Activated naive CD4-positive, alpha-beta T cell treated with anti-CD3 and anti-CD28 coated beads, Interleukin-2, amount 50 U/mL, for 72 hours (primary cell): ENCODE results near the gene ANKAR. TPM values are rescaled to one million over a fixed set of nuclear protein-coding genes. Genes with fewer than 3 reads are reported as not detected.

Source experiments
- ATAC-seq, 2 donors: fragments of 150-1000 bp; cut with Tn5 transposase; 2 replicates each; pipeline ENCODE4 v1.10.0; 2021; ENCODE audit warnings: mild to moderate bottlenecking in 2 of 2, moderate library complexity in 2 of 2
- DNase-seq, 2 donors: peaks; one replicate each; pipeline ENCODE4 v3.0.0; 2021 to 2022; ENCODE audit warnings: low spot score in 2 of 2
- H3K27ac Mint-ChIP-seq, 2 donors: one replicate each; pipeline ENCODE4 v1.8.0; 2022; ENCODE audit warnings: mild to moderate bottlenecking in 2 of 2, mixed read lengths in 2 of 2
- H3K36me3 Mint-ChIP-seq, 2 donors: one replicate each; pipeline ENCODE4 v1.8.0; 2022; ENCODE audit warnings: mixed read lengths in 2 of 2
- H3K9me3 Mint-ChIP-seq, 2 donors: one replicate each; pipeline ENCODE4 v1.8.0; 2022; ENCODE audit warnings: mixed read lengths in 2 of 2
- total RNA-seq, 2 donors: library from RNA; stranded (reverse); gene quantifications; one replicate each; pipeline ENCODE4 v1.2.3, GENCODE V29; 2022

Gene ANKAR
- 1 to 10 TPM; 2.6 to 2.9 TPM for total RNA-seq

- ATAC-seq = peak; percentile 93 to 97
- Mint-ChIP-seq H3K27ac (peak within 1 kb of the TSS; percentile 86 to 97), H3K9me3 (peaks cover 8 to 16% of the 10 kb centered on the region in 2 donors), H3K36me3 (peaks cover 12 to 32% of the 10 kb centered on the region in 2 donors)
- peak; percentile 84 to 87 for DNase-seq
These were observed at the start of gene ANKAR for GRCh38 chr2:189674374-189675112. TSS of gene ANKAR (plus strand) at chr2:189674670. CDS start at chr2:189676491, 1,821 bp downstream.

DNA sequence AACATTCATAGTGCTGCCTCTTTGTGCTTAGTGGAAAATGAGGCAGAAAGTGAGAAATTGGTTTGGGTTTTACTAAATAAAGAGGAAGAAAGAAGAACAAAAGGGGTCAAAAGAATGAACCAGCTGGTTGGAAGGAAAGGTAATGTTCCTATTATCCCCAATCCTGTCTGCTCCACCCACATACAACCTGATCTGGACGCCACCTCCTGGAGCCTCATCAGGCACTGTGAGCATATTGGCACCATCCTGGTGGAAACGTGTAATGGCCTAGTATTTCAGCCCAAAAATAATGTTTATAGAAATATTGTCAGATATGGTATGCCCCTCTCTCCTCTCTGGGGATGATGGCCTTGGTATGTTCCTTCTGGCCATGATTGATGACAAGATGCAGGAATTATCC lies 48.8 kb upstream of the ANKAR start:
- DNase-seq = no peak
- H3K36me3 Mint-ChIP-seq = no peaks in the 10 kb centered on the region
- H3K9me3 Mint-ChIP-seq = no peaks in the 10 kb centered on the region

GRCh38 chr2:189627789-189628188 lies 46.7 kb upstream of the ANKAR start:
- no peak for DNase-seq
- Mint-ChIP-seq H3K36me3 (no peaks in the 10 kb centered on the region), H3K9me3 (no peaks in the 10 kb centered on the region), H3K27ac (no peak overlapping the region)
- ATAC-seq = no peak

More for the DNA sequence above, 48.8 kb upstream of the ANKAR start:
- no peak overlapping the region for H3K27ac Mint-ChIP-seq
- no peak for ATAC-seq

DNA sequence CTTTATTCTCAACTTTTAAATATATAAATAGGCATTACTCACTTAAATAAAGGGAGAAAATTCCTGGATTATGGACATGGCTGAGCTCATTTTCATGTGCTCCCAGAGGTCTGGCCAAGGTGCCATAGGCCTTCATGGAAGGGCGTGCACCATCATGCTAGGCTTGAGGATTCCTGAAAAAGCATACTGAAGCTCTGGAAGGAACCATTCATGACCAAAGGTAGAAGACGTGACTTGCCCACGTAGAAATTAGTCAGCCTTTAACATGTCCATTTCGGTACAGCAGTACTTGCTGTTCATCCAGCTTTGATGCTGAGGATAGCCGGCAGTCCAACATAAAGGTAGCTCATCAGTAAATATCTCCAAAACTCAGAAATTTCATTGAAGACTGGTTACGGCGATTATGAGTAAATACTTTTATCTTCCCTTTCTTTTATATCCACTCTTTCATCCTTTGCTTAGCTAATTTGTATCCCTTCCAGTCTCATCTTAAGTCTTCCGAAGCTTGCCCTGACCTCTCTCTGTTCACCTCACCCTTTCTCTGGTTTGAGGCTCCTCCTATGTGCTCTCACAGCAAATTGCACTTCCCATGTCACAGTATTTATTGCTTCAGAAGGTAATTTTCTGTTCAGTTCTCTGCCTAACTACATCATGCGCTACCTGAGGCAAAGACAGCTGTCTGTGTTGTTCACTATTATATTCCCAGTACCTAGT lies 45.5 kb upstream of the ANKAR start:
- H3K36me3 Mint-ChIP-seq = no peaks in the 10 kb centered on the region
- no peak overlapping the region for H3K27ac Mint-ChIP-seq
- H3K9me3 Mint-ChIP-seq = no peaks in the 10 kb centered on the region
- no peak for DNase-seq
- no peak for ATAC-seq

- Mint-ChIP-seq H3K9me3 (no peaks in the 10 kb centered on the region), H3K36me3 (no peaks in the 10 kb centered on the region), H3K27ac (no peak overlapping the region)
- ATAC-seq (no peak), DNase-seq (no peak)
These were observed 44.7 kb upstream of the ANKAR start for GRCh38 chr2:189629531-189630453.

DNA sequence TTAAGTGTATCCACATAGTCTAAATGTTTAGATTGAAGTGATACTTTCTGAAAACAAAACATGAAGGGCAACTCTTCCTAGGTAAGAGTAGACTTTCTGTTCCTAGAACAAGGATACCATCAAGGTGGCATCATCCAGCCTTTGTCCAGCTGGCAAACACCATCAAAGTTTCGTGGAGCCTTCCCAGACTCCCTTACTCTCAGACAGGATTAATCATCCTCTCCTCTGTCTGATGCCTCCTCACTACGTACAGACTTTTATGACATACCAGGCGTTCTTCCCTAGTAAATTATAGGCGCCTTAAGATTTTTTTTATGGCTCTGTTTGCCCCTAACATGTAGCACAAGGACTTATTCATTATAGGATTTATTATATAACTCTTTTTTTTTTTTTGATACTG lies 42.6 kb upstream of the ANKAR start:
- Mint-ChIP-seq H3K27ac (no peak overlapping the region), H3K36me3 (no peaks in the 10 kb centered on the region), H3K9me3 (no peaks in the 10 kb centered on the region)
- ATAC-seq (no peak), DNase-seq (no peak)

- DNase-seq (no peak), ATAC-seq (peak in 1 of 2 donors; percentile 48)
- Mint-ChIP-seq H3K36me3 (peaks cover 0 to 5% of the 10 kb centered on the region in 2 donors), H3K9me3 (peaks cover 0 to 5% of the 10 kb centered on the region in 2 donors), H3K27ac (no peak overlapping the region)
These were observed 41.1 kb upstream of the ANKAR start for GRCh38 chr2:189633392-189633811.

GRCh38 chr2:189635353-189635752 lies 39.1 kb upstream of the ANKAR start:
- Mint-ChIP-seq H3K36me3 (peaks cover 0 to 14% of the 10 kb centered on the region in 2 donors), H3K27ac (no peak overlapping the region), H3K9me3 (peaks cover 3 to 17% of the 10 kb centered on the region in 2 donors)
- DNase-seq (no peak), ATAC-seq (no peak)

GRCh38 chr2:189638301-189639006 lies 36.0 kb upstream of the ANKAR start:
- peak overlapping the region; percentile 62 to 67 for H3K27ac Mint-ChIP-seq
- no peak for ATAC-seq
- H3K9me3 Mint-ChIP-seq = peaks cover 3 to 21% of the 10 kb centered on the region in 2 donors

DNA sequence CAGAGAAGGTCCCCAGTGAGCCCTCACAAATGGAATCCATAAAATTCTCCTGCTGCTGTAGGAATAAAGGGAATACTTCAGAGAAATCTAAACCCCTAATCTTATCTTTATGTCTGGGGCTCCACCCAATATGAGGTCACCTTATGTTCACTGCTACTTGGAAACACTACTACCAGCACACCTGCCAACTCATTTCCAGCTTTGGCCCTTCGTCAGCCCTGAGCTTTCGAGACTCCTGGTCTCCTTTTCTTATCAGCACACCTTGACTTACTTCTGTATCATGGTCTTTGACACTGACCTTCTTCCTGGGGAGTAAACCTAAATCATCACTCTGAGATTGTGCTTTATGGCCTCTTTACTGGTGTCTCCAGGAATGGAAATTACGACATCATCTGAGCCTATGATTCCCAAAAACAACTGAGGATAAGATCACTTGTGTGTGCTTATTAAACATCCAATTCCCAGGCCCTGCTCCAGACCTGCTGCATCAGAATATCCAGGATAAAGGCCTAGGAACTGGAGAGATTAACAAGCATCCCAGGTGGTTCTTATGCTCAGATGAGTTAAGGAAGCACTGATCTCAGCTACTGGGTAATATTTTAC lies 35.4 kb upstream of the ANKAR start:
- Mint-ChIP-seq H3K27ac (peak overlapping the region in 1 of 2 donors; percentile 62), H3K36me3 (peaks cover 0 to 20% of the 10 kb centered on the region in 2 donors), H3K9me3 (peaks cover 3 to 21% of the 10 kb centered on the region in 2 donors)
- peak in 1 of 2 donors; percentile 24 for ATAC-seq
- no peak for DNase-seq

More at GRCh38 chr2:189638301-189639006, 36.0 kb upstream of the ANKAR start:
- peaks cover 0 to 20% of the 10 kb centered on the region in 2 donors for H3K36me3 Mint-ChIP-seq
- DNase-seq = no peak

DNA sequence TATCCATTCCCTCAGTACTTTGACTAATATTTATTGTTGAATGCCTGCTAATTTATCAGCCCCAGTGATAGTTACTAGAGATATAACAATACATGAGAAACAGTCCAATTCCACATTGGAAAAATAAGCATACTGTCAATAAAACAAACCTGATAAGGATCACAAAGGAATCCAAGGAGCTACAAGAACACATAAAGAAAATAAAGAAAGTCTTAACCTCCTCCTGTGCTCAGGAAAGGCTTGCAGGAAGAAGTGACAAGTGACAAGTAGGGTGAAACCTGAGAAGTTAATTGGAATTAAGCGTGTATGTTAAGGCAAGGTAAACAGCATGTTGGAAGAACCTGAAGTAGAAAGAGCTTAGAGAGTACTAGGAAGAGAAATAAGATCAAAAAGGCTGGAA lies 33.5 kb upstream of the ANKAR start:
- H3K36me3 Mint-ChIP-seq = peaks cover 0 to 20% of the 10 kb centered on the region in 2 donors
- H3K9me3 Mint-ChIP-seq = peaks cover 3 to 21% of the 10 kb centered on the region in 2 donors
- DNase-seq (no peak), ATAC-seq (no peak)
- H3K27ac Mint-ChIP-seq = peak overlapping the region; percentile 6 to 32

- DNase-seq (peak in 1 of 2 donors; percentile 29), ATAC-seq (peak; percentile 94 to 98)
- H3K27ac Mint-ChIP-seq = peak overlapping the region in 1 of 2 donors; percentile 6
- H3K9me3 Mint-ChIP-seq = peaks cover 3 to 21% of the 10 kb centered on the region in 2 donors
- H3K36me3 Mint-ChIP-seq = peaks cover 0 to 20% of the 10 kb centered on the region in 2 donors
These were observed 32.9 kb upstream of the ANKAR start for GRCh38 chr2:189641590-189641989.

DNA sequence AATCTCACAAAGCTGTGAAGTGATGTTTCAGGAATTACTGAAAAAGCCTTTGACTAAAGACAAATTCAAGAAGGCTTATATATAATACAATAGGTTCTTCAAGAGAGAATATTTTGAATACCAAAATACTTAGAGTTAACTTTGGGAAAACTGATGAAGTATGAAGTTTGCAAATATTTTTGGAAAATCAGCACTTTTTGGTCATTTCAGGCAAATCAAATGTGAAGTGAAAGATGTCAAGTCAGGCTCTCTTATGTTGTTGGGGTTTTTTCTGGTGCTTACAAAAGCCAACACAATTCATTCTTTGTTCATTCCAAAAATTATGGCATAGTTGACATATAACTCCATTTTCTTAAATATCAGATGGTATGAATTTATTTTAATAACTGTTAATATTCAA lies 27.9 kb upstream of the ANKAR start:
- Mint-ChIP-seq H3K36me3 (peaks cover 6% of the 10 kb centered on the region in 2 donors), H3K27ac (no peak overlapping the region), H3K9me3 (peaks cover 5 to 6% of the 10 kb centered on the region in 2 donors)
- ATAC-seq (no peak), DNase-seq (no peak)

GRCh38 chr2:189648846-189649509 lies 25.5 kb upstream of the ANKAR start:
- peaks cover 11 to 12% of the 10 kb centered on the region in 2 donors for H3K36me3 Mint-ChIP-seq
- DNase-seq (no peak), ATAC-seq (no peak)
- H3K9me3 Mint-ChIP-seq = peaks cover 13 to 14% of the 10 kb centered on the region in 2 donors
- no peak overlapping the region for H3K27ac Mint-ChIP-seq

DNA sequence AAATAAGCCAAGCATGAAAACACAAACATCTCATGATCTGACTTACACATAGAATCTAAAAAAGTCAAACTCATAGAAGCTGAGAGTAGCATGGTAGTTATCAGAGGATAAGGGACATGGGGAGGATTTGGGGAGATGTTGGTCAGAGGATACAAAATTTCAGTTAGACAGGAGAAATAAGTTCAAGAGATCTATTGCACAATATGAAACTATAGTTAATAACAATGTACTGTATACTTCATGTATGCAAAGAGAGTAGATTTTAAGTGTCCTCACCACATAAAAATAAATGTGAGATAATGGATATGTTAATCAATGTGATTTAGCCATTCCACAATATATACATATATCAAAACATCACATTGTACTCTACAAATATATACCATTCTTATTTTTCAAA lies 23.2 kb upstream of the ANKAR start:
- ATAC-seq = no peak
- H3K9me3 Mint-ChIP-seq = peaks cover 13 to 14% of the 10 kb centered on the region in 2 donors
- no peak for DNase-seq
- no peak overlapping the region for H3K27ac Mint-ChIP-seq
- H3K36me3 Mint-ChIP-seq = peaks cover 11 to 19% of the 10 kb centered on the region in 2 donors
